Fibroblast of pulmonary artery (primary cell): ENCODE measurements around the gene CREBBP.

Experiments used
- DNase-seq: peaks from one replicate; pipeline ENCODE4 v3.0.0-alpha.2; 2010; ENCODE audit warnings: low read depth
- H3K4me3 ChIP-seq: replicated peaks from 2 replicates; pipeline ENCODE4 v1.5.1; 2011; ENCODE audit warnings: low read depth, mild to moderate bottlenecking, control low read depth, low read length, moderate library complexity
- TF ChIP-seq, protein P1 (sequence below): IDR thresholded peaks from 2 replicates; pipeline ENCODE4 v1.5.1; 2011; ENCODE audit warnings: mild to moderate bottlenecking, control low read depth, low read length, inconsistent platforms; ENCODE audit errors: missing control alignments

Gene CREBBP

GRCh38 chr16:3819175-3819527, 61.4 kb downstream of the CREBBP start:
- TF ChIP-seq, protein P1, sequence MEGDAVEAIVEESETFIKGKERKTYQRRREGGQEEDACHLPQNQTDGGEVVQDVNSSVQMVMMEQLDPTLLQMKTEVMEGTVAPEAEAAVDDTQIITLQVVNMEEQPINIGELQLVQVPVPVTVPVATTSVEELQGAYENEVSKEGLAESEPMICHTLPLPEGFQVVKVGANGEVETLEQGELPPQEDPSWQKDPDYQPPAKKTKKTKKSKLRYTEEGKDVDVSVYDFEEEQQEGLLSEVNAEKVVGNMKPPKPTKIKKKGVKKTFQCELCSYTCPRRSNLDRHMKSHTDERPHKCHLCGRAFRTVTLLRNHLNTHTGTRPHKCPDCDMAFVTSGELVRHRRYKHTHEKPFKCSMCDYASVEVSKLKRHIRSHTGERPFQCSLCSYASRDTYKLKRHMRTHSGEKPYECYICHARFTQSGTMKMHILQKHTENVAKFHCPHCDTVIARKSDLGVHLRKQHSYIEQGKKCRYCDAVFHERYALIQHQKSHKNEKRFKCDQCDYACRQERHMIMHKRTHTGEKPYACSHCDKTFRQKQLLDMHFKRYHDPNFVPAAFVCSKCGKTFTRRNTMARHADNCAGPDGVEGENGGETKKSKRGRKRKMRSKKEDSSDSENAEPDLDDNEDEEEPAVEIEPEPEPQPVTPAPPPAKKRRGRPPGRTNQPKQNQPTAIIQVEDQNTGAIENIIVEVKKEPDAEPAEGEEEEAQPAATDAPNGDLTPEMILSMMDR = no peak
- no peak overlapping the region for H3K4me3 ChIP-seq
- DNase-seq = no peak

DNA sequence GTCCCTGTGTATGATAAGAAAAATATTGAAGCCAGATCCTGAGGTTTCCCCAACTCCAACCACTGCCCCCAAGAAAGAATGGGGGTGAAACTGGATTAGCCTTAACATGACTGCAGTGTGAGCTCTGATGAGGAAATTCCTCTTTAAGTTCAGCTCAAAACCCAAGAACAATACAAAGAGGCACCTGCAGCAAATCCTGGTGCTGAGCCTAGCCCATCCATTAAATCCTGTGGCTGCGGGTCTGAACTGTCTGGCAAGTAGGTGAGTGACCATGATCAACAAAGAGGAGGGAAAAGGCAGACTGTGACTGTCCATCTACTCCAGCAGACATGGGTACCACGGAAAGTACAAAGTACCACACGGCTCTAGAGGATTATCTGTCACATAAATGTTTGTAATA, 64.2 kb downstream of the CREBBP start:
- TF ChIP-seq, protein P1 = no peak
- DNase-seq = no peak

DNA sequence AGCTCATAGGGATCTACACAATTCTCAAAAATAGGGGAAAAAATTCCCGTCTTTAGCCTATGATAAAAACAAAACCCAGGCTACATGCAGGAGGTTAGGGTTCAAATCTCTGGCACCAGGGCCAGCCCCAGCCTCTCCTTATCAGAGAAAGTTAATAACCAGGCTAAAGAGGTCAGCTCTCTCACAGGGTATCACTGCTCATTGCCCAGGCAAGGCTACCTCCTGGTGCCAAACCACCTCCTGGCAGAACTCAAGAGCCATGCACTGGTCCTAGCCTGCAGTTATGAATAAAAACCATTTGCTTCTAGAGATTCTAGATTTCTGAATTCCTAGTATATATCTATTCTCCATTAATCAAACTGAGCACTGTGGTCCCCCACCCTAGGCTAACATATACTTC, 65.8 kb downstream of the CREBBP start:
- no peak for DNase-seq
- TF ChIP-seq, protein P1 = no peak
- H3K4me3 ChIP-seq = no peak overlapping the region

More for the DNA sequence above, 64.2 kb downstream of the CREBBP start:
- H3K4me3 ChIP-seq = no peak overlapping the region

DNA sequence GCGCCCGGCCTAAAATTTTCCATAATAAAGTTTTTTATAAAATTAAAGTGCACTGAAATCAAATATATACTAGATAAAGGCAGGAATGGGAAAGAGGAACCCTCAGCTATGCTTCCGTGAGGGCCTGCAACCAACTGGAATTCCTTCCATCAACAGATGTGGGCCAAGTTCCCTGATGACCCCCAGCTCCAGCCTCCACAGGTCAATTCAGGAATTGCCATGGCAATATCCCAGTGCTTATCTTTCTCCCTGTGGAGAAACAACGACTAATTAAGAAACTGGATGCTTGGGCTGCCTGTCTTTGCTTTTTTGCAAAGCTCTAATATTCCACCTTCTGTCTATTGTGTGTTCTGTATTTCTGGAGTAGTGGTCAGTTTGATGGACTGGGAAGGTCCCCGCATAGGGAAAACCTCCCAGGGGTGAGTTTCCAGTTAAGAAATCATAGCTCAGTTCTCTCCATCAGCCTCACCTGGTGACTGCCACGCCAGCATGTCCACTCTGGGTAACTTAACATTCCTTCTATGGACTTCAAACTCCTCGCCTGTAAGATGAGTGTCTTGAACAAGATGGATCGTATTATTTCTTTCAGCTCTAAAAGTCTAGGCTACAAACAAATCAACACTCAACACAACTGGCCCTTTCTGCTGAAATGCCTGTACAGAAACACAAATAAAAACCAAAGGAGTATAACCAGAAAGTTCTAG, 67.9 kb downstream of the CREBBP start:
- TF ChIP-seq, protein P1 = no peak
- H3K4me3 ChIP-seq = no peak overlapping the region
- DNase-seq = no peak

- TF ChIP-seq, protein P1 = no peak
- DNase-seq = no peak
- no peak overlapping the region for H3K4me3 ChIP-seq
Measured at GRCh38 chr16:3810818-3811217, 69.7 kb downstream of the CREBBP start.

DNA sequence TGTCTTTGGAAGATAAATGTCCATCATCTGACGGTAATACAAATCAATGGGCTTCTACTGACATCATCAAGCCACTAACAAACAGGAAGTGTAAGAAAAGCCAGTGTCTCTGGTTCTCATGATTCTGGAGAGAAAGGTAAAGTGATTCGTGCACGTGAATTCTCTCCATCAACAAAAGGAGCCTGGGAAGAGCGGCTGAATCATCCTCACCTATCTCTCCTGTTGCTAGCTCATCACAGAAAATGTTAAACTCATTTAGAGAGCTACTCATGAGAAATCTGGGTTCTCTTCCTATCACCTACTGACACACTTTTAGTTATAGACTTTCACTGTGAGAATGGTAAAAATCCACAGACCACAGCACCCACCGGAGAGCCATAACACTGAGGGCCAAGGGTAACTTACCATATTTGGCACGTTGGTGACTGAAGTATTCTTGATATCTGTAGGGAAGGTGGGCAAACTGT, 70.3 kb downstream of the CREBBP start:
- no peak overlapping the region for H3K4me3 ChIP-seq
- TF ChIP-seq, protein P1 = no peak
- no peak for DNase-seq
